T-helper 17 cell (primary cell): ENCODE results near the gene MAGI2. TPM values are rescaled to one million over a fixed set of nuclear protein-coding genes. Genes with fewer than 3 reads are reported as not detected.

Experiments
- ATAC-seq: fragments of 150-1000 bp; cut with Tn5 transposase; 2 replicates; pipeline ENCODE4 v1.10.0; 2021; ENCODE audit warnings: mild to moderate bottlenecking, moderate library complexity
- DNase-seq, 3 donors: peaks; one replicate each; pipeline versions ENCODE4 v3.0.0 to v3.0.0-alpha.2; 2020 to 2021
- H3K9me3 ChIP-seq: one replicate; pipeline ENCODE4 v1.7.0; 2013; ENCODE audit warnings: low read length, mild to moderate bottlenecking; ENCODE audit not compliant: control insufficient read depth, poor library complexity, severe bottlenecking
- H3K27ac Mint-ChIP-seq: one replicate; pipeline ENCODE4 v1.8.0; 2022; ENCODE audit warnings: mild to moderate bottlenecking, moderate library complexity, mixed read lengths
- H3K27me3 Mint-ChIP-seq: one replicate; pipeline ENCODE4 v1.8.0; 2022; ENCODE audit warnings: mixed read lengths
- H3K36me3 Mint-ChIP-seq: one replicate; pipeline ENCODE4 v1.8.0; 2022; ENCODE audit warnings: low read depth, mixed read lengths
- H3K4me1 Mint-ChIP-seq: one replicate; pipeline ENCODE4 v1.8.0; 2022; ENCODE audit warnings: mild to moderate bottlenecking, mixed read lengths
- H3K4me3 Mint-ChIP-seq: one replicate; pipeline ENCODE4 v1.8.0; 2022; ENCODE audit warnings: mild to moderate bottlenecking, moderate library complexity, mixed read lengths
- total RNA-seq, 4 donors: library from RNA in 2 of 4; stranded (reverse) in 2 of 4; gene quantifications; one replicate each; pipeline ENCODE4 v1.2.3 and lab custom pipeline; 2022 to 2026

Gene MAGI2
- total RNA-seq, 2 donors from 2014 or later: 0.73 TPM; not detected in 1

DNA sequence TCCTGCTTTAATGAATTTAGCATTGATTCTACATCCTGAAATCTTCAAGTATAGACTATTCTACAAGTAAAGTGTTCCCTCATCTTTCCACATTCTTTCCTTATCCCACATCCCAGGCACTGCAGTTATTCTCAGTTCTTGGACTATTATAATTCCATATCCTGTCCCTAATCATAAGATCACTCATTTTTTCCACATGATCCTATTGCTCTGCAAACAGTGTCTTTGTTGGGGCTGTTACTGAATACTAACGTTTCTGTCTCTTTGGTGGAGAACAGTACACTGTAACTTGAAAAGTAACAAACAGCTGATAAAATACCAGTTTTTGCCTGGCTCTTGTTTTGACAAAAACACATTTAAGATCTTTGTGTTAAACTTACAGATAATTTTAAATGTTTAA is 769.9 kb downstream of the MAGI2 start:
- H3K9me3 ChIP-seq: no peaks in the 10 kb centered on the region
- Mint-ChIP-seq H3K4me1 (no peaks in the 10 kb centered on the region), H3K36me3 (no peaks in the 10 kb centered on the region), H3K27ac (no peak overlapping the region), H3K4me3 (no peak overlapping the region), H3K27me3 (no peaks in the 10 kb centered on the region)
- no peak for DNase-seq
- no peak for ATAC-seq

DNA sequence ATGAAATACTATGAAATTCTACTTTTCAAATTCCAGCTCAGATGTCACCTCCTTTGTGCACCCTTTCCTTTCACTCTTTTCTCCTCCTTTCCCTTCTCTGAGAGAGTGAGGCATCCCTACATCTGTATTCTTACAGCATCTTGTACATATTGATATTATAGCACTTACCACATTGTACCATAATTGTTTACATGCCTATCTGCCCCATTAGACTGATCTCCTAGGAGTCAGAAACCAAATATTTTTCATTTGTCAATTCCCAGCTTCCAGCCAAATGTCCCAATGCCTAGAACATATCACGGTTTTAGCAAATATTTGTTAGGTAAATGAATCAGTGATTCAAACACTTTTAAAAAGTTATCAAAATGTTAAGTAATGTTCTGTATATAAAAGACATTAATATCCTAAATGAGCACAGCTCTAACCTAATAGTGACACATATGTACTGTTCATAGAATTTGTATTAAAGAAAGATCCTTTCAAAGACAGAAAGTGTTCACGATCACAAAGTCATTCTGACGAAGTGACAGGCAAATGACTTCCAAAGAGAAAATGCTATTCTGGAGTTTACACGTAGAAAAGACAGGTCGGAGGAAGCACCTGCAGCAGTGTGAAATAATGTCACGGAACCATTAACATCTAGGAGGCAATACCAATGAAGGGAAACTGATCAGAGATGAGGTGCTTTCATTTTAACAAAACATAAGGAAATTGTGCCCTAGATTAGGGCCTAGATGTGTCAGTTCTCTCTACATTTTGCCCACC is 774.2 kb downstream of the MAGI2 start:
- Mint-ChIP-seq H3K4me3 (no peak overlapping the region), H3K36me3 (no peaks in the 10 kb centered on the region), H3K4me1 (no peaks in the 10 kb centered on the region), H3K27me3 (no peaks in the 10 kb centered on the region), H3K27ac (no peak overlapping the region)
- no peak for ATAC-seq
- no peaks in the 10 kb centered on the region for H3K9me3 ChIP-seq
- DNase-seq: no peak

DNA sequence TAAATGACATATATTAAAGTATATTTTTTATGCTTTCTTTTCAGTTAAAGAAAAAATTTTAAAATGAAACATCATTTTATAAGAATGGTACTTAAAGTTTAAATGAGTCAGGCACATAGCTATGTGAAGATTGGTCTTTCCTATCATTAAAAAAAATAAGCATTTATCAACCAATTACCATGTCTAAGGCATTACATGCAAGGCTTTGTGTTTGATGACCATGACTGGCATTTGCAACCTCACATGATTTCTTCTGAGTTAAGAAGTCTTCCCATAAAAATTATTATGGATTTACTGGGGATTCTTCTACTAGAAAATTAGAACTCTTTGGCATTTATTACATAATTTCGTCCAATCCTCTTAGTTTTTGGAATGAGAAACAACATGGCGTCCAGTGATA is 776.1 kb downstream of the MAGI2 start:
- ATAC-seq (no peak), DNase-seq (no peak)
- no peaks in the 10 kb centered on the region for H3K9me3 ChIP-seq
- no peak overlapping the region for H3K27ac Mint-ChIP-seq
- no peak overlapping the region for H3K4me3 Mint-ChIP-seq
- no peaks in the 10 kb centered on the region for H3K27me3 Mint-ChIP-seq
- H3K4me1 Mint-ChIP-seq: no peaks in the 10 kb centered on the region
- no peaks in the 10 kb centered on the region for H3K36me3 Mint-ChIP-seq

DNA sequence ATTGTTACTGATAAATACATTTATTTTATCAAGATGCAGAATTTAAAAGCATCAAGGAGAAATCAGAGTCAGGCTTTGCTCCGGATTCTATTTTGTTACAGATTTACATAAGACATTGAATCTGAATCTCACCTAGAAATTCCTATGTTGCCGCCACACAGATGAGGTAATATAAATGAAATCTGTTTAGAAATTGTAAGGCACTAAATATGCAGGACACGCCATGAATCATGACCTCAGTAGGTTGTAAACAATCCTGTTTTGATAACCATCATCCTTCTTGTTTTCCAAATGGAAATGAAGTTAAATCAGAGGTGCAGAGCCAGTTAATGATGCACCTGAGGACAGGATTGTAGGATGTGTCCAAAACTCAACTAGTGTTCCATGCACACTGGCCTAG is 778.0 kb downstream of the MAGI2 start:
- Mint-ChIP-seq H3K4me1 (no peaks in the 10 kb centered on the region), H3K27ac (no peak overlapping the region), H3K4me3 (no peak overlapping the region), H3K27me3 (no peaks in the 10 kb centered on the region), H3K36me3 (no peaks in the 10 kb centered on the region)
- H3K9me3 ChIP-seq: no peaks in the 10 kb centered on the region
- DNase-seq: no peak
- no peak for ATAC-seq

- ATAC-seq (no peak), DNase-seq (no peak)
- Mint-ChIP-seq H3K36me3 (no peaks in the 10 kb centered on the region), H3K4me1 (no peaks in the 10 kb centered on the region), H3K27me3 (no peaks in the 10 kb centered on the region), H3K4me3 (no peak overlapping the region), H3K27ac (no peak overlapping the region)
- H3K9me3 ChIP-seq: no peaks in the 10 kb centered on the region
These were observed 780.2 kb downstream of the MAGI2 start for GRCh38 chr7:78673272-78673671.

GRCh38 chr7:78662939-78663338 is 790.5 kb downstream of the MAGI2 start:
- no peaks in the 10 kb centered on the region for H3K4me1 Mint-ChIP-seq
- H3K9me3 ChIP-seq: no peaks in the 10 kb centered on the region
- H3K27ac Mint-ChIP-seq: no peak overlapping the region
- no peak overlapping the region for H3K4me3 Mint-ChIP-seq
- ATAC-seq (no peak), DNase-seq (no peak)
- H3K27me3 Mint-ChIP-seq: no peaks in the 10 kb centered on the region
- H3K36me3 Mint-ChIP-seq: no peaks in the 10 kb centered on the region

- DNase-seq (no peak), ATAC-seq (no peak)
- Mint-ChIP-seq H3K27me3 (no peaks in the 10 kb centered on the region), H3K36me3 (no peaks in the 10 kb centered on the region), H3K4me1 (no peaks in the 10 kb centered on the region), H3K27ac (no peak overlapping the region), H3K4me3 (no peak overlapping the region)
- H3K9me3 ChIP-seq: no peaks in the 10 kb centered on the region
These were observed 803.5 kb downstream of the MAGI2 start for GRCh38 chr7:78649976-78650375.

DNA sequence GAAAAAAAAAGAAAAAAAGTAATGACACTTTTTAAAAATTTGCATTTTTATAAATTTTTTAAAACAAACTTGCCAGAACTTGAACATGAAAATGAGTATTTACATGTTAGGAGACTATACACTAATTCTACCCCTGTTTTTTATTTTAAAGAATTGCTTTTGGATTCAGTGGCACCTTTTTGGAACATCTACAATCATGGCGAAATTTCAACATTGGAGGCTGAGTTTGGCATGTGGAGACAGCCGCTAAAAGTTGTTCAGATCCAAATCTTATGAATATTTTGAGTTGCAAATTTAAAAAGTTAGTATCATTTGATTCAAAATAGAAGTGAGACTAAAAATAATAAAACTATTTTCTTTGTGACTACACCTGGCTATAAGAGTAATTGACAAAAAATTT is 804.2 kb downstream of the MAGI2 start:
- Mint-ChIP-seq H3K36me3 (no peaks in the 10 kb centered on the region), H3K4me3 (no peak overlapping the region), H3K27ac (no peak overlapping the region), H3K4me1 (no peaks in the 10 kb centered on the region), H3K27me3 (no peaks in the 10 kb centered on the region)
- DNase-seq (no peak), ATAC-seq (no peak)
- H3K9me3 ChIP-seq: no peaks in the 10 kb centered on the region

GRCh38 chr7:78642751-78643150 is 810.7 kb downstream of the MAGI2 start:
- no peaks in the 10 kb centered on the region for H3K9me3 ChIP-seq
- no peak overlapping the region for H3K27ac Mint-ChIP-seq
- ATAC-seq (no peak), DNase-seq (no peak)
- H3K36me3 Mint-ChIP-seq: no peaks in the 10 kb centered on the region
- no peak overlapping the region for H3K4me3 Mint-ChIP-seq
- H3K4me1 Mint-ChIP-seq: no peaks in the 10 kb centered on the region
- no peaks in the 10 kb centered on the region for H3K27me3 Mint-ChIP-seq

GRCh38 chr7:78638364-78638763 is 815.1 kb downstream of the MAGI2 start:
- Mint-ChIP-seq H3K27me3 (no peaks in the 10 kb centered on the region), H3K27ac (no peak overlapping the region), H3K36me3 (no peaks in the 10 kb centered on the region), H3K4me1 (no peaks in the 10 kb centered on the region), H3K4me3 (no peak overlapping the region)
- ATAC-seq (no peak), DNase-seq (no peak)
- no peaks in the 10 kb centered on the region for H3K9me3 ChIP-seq

DNA sequence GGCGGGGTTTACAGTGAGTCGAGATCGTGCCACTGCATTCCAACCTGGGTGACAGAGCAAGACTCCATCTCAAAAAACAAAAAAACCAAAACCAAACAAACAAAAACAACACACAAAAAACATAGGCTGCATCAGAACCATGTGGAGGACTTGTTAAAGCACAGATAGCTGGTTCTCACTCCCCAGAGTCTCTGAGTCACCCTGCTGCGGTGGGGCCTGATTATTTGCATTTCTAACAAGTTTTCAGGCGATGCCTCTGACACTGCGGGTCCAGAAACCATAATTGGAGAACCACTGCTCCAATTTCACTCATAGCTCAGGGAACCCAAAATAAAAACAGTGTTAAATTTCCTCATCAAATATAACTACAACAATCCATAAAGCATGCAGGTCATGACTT is 816.7 kb downstream of the MAGI2 start:
- ATAC-seq: no peak
- Mint-ChIP-seq H3K36me3 (no peaks in the 10 kb centered on the region), H3K4me3 (no peak overlapping the region), H3K27me3 (no peaks in the 10 kb centered on the region), H3K27ac (no peak overlapping the region), H3K4me1 (no peaks in the 10 kb centered on the region)
- no peak for DNase-seq
- H3K9me3 ChIP-seq: no peaks in the 10 kb centered on the region

- Mint-ChIP-seq H3K27me3 (no peaks in the 10 kb centered on the region), H3K4me1 (no peaks in the 10 kb centered on the region), H3K36me3 (no peaks in the 10 kb centered on the region), H3K27ac (no peak overlapping the region), H3K4me3 (no peak overlapping the region)
- ATAC-seq (no peak), DNase-seq (no peak)
- no peaks in the 10 kb centered on the region for H3K9me3 ChIP-seq
These were observed 818.3 kb downstream of the MAGI2 start for GRCh38 chr7:78635026-78635793.

DNA sequence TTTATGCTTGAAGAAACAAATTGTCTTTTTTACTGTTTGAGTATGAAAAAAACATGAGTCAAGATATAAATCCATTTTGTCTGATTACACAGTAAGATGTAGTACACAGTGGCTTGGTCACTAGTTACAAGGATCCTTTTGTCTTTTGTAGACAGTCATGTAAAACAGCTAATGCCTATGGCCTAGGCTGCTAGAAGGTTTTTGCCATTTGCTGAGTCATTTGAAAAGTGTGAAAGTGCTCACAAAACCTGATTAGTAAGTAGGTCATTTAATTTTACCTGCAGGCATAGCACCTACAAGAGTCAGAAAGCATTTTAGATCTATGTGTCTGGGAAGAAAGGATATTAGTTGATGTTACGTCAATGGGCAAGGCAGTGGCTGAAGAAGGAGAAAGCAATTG is 819.4 kb downstream of the MAGI2 start:
- Mint-ChIP-seq H3K4me1 (no peaks in the 10 kb centered on the region), H3K4me3 (no peak overlapping the region), H3K27me3 (no peaks in the 10 kb centered on the region), H3K36me3 (no peaks in the 10 kb centered on the region), H3K27ac (no peak overlapping the region)
- DNase-seq (no peak), ATAC-seq (no peak)
- no peaks in the 10 kb centered on the region for H3K9me3 ChIP-seq

GRCh38 chr7:78620920-78621319 is 832.5 kb downstream of the MAGI2 start:
- no peak for DNase-seq
- no peaks in the 10 kb centered on the region for H3K36me3 Mint-ChIP-seq
- H3K4me1 Mint-ChIP-seq: no peaks in the 10 kb centered on the region
- H3K9me3 ChIP-seq: no peaks in the 10 kb centered on the region
- H3K4me3 Mint-ChIP-seq: no peak overlapping the region
- no peak overlapping the region for H3K27ac Mint-ChIP-seq
- ATAC-seq: no peak
- H3K27me3 Mint-ChIP-seq: no peaks in the 10 kb centered on the region
